ENCODE measurements around the gene DNAH1. TPM values are rescaled to one million over a fixed set of nuclear protein-coding genes. Genes with fewer than 3 reads are reported as not detected.

The DNAH1 gene
- total and polyA plus RNA-seq, 2 of the 13 experiments (the other 11 are each of a cell fraction or from before 2014, with no cell fraction given) = 0.64 to 3.5 TPM

DNA sequence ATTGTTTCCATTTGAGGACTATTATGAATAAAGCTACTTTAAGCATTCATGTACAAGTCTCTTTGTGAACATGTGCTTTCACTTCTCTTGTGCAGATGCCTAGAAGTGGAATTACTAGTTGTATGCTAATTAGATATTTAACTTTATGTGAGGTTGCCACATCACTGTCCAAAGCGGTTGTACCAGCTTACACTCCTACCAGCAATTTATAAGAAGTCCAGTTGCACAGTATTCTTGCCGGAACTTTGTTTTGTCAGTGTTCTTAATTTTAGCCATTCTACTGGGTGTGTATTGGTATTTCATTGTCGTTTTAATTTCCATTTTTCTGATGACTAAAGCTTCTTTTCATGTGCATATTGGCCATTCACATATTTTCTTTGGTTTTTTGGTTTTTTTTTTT lies 99.7 kb downstream of the DNAH1 start:
- H3K4me2 ChIP-seq (ENCODE audit: low read depth, low read length) = no peak overlapping the region
- H3K9me3 ChIP-seq (ENCODE audit: low read length) = no peaks in the 10 kb centered on the region
- no peaks in the 10 kb centered on the region for H3K36me3 ChIP-seq (replicated peaks in 1 of 2; ENCODE audit: control insufficient read depth in 1 of 2, insufficient read depth in 2 of 2, low read length in 2 of 2)
- H2AFZ ChIP-seq (ENCODE audit: low read length) = no peak overlapping the region
- peaks cover 0 to 4% of the 10 kb centered on the region in 2 experiments; a peak in 1 of 5 replicates for H3K27me3 ChIP-seq (ENCODE audit: control insufficient read depth in 1 of 2, insufficient read depth in 2 of 2, low read length in 2 of 2)
- ATAC-seq (no peak), FAIRE-seq (no peak), DNase-seq (ENCODE audit: low spot score) (no peak)
- 81% methylated on average over 3 of the region's 3 CpGs for WGBS (ENCODE audit: low lambda C conversion rate)
- H3K4me3 ChIP-seq (replicated peaks in 1 of 3; ENCODE audit: insufficient read depth in 1 of 3, low read depth in 2 of 3, low read length in 3 of 3) = no peak overlapping the region
- peaks cover 9% of the 10 kb centered on the region for H3K79me2 ChIP-seq (ENCODE audit: insufficient read depth, low read length)
- intact Hi-C loops (cut with micrococcal nuclease; ENCODE audit: unreplicated experiment) = no loop called here
- CTCF ChIA-PET (ENCODE audit: low intra/inter-chr PET ratio, low total read pairs) = no interaction called here
- in situ Hi-C loops (cut with HindIII; ENCODE audit: extremely low pct_ligation_motif_present, low pct_unique_long_range_greater_than_20kb) = no loop called here
- BruUV-seq (replicated peaks) = no TSS peak
- TF ChIP-seq SMYD3 (CRISPR knock-in tag; IDR thresholded peaks at IDR 0.05) = no peak
- TF ChIP-seq ZNF124 (CRISPR knock-in tag; IDR thresholded peaks at IDR 0.05) = no peak
- TF ChIP-seq ZNF543 (CRISPR knock-in tag; IDR thresholded peaks at IDR 0.05) = no peak
- no peak for TF ChIP-seq CCDC6 (CRISPR knock-in tag; IDR thresholded peaks at IDR 0.05)
- TF ChIP-seq, protein P1, sequence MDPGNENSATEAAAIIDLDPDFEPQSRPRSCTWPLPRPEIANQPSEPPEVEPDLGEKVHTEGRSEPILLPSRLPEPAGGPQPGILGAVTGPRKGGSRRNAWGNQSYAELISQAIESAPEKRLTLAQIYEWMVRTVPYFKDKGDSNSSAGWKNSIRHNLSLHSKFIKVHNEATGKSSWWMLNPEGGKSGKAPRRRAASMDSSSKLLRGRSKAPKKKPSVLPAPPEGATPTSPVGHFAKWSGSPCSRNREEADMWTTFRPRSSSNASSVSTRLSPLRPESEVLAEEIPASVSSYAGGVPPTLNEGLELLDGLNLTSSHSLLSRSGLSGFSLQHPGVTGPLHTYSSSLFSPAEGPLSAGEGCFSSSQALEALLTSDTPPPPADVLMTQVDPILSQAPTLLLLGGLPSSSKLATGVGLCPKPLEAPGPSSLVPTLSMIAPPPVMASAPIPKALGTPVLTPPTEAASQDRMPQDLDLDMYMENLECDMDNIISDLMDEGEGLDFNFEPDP (CRISPR knock-in tag; conservative IDR thresholded peaks at IDR 0.05) = no peak
- TF ChIP-seq FOXC1 (CRISPR knock-in tag; IDR thresholded peaks at IDR 0.05; ENCODE audit: borderline replicate concordance) = no peak
- TF ChIP-seq MIER3 (CRISPR knock-in tag; IDR thresholded peaks at IDR 0.05; ENCODE audit: borderline replicate concordance) = no peak
- no peak for TF ChIP-seq ZNF652 (CRISPR knock-in tag; IDR thresholded peaks at IDR 0.05; ENCODE audit: borderline replicate concordance, low read depth)
- TF ChIP-seq, protein P2, sequence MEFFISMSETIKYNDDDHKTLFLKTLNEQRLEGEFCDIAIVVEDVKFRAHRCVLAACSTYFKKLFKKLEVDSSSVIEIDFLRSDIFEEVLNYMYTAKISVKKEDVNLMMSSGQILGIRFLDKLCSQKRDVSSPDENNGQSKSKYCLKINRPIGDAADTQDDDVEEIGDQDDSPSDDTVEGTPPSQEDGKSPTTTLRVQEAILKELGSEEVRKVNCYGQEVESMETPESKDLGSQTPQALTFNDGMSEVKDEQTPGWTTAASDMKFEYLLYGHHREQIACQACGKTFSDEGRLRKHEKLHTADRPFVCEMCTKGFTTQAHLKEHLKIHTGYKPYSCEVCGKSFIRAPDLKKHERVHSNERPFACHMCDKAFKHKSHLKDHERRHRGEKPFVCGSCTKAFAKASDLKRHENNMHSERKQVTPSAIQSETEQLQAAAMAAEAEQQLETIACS (CRISPR knock-in tag; IDR thresholded peaks at IDR 0.05) = no peak
- no peak for TF ChIP-seq MTF1 (CRISPR knock-in tag; IDR thresholded peaks at IDR 0.05)
- no peak for TF ChIP-seq ZNF484 (CRISPR knock-in tag; IDR thresholded peaks at IDR 0.05; ENCODE audit: borderline replicate concordance, low read depth)
- TF ChIP-seq, protein P3, sequence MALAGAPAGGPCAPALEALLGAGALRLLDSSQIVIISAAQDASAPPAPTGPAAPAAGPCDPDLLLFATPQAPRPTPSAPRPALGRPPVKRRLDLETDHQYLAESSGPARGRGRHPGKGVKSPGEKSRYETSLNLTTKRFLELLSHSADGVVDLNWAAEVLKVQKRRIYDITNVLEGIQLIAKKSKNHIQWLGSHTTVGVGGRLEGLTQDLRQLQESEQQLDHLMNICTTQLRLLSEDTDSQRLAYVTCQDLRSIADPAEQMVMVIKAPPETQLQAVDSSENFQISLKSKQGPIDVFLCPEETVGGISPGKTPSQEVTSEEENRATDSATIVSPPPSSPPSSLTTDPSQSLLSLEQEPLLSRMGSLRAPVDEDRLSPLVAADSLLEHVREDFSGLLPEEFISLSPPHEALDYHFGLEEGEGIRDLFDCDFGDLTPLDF (CRISPR knock-in tag; IDR thresholded peaks at IDR 0.05) = no peak
- TF ChIP-seq, protein P4, sequence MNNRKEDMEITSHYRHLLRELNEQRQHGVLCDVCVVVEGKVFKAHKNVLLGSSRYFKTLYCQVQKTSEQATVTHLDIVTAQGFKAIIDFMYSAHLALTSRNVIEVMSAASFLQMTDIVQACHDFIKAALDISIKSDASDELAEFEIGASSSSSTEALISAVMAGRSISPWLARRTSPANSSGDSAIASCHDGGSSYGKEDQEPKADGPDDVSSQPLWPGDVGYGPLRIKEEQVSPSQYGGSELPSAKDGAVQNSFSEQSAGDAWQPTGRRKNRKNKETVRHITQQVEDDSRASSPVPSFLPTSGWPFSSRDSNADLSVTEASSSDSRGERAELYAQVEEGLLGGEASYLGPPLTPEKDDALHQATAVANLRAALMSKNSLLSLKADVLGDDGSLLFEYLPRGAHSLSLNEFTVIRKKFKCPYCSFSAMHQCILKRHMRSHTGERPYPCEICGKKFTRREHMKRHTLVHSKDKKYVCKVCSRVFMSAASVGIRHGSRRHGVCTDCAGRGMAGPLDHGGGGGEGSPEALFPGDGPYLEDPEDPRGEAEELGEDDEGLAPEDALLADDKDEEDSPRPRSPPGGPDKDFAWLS (CRISPR knock-in tag; IDR thresholded peaks at IDR 0.05; ENCODE audit: borderline replicate concordance) = no peak
- no peak for TF ChIP-seq SP2 (CRISPR knock-in tag; IDR thresholded peaks at IDR 0.05)
- H4K20me1 ChIP-seq (ENCODE audit: insufficient read depth, low read length) = no peaks in the 10 kb centered on the region
- H3K4me1 ChIP-seq (ENCODE audit: insufficient read depth, low read length) = peaks cover 17% of the 10 kb centered on the region
- H3K27ac ChIP-seq (ENCODE audit: extremely low read length, insufficient read depth, low read length) = no peak overlapping the region
- POLR2A ChIA-PET = no interaction called here
- no peak overlapping the region for H3K9ac ChIP-seq (ENCODE audit: insufficient read depth, low read depth, low read length)
